Activated naive CD4-positive, alpha-beta T cell treated with anti-CD3 and anti-CD28 coated beads, Interleukin-2, amount 50 U/mL, for 24 hours (primary cell): ENCODE measurements around the gene C3.

Experiments
- H3K27ac Mint-ChIP-seq: one replicate; pipeline ENCODE4 v1.8.0; 2021; ENCODE audit warnings: mild to moderate bottlenecking, mixed read lengths
- H3K27me3 Mint-ChIP-seq: one replicate; pipeline ENCODE4 v1.8.0; 2021; ENCODE audit warnings: mixed read lengths
- H3K36me3 Mint-ChIP-seq: one replicate; pipeline ENCODE4 v1.8.0; 2021; ENCODE audit warnings: mixed read lengths
- H3K4me1 Mint-ChIP-seq: one replicate; pipeline ENCODE4 v1.8.0; 2021; ENCODE audit warnings: mixed read lengths
- H3K4me3 Mint-ChIP-seq: one replicate; pipeline ENCODE4 v1.8.0; 2021; ENCODE audit warnings: mild to moderate bottlenecking, mixed read lengths
- H3K9me3 Mint-ChIP-seq: one replicate; pipeline ENCODE4 v1.8.0; 2021; ENCODE audit warnings: mixed read lengths

Gene C3

GRCh38 chr19:6737284-6737872, 16.9 kb upstream of the C3 start, which contains the start of gene GPR108:
Gene GPR108 (minus strand): TSS chr19:6737580. CDS start chr19:6737576, 4 bp downstream.
- Mint-ChIP-seq H3K4me1 (peaks cover 34% of the 10 kb centered on the region), H3K36me3 (peaks cover 2% of the 10 kb centered on the region), H3K9me3 (no peaks in the 10 kb centered on the region), H3K4me3 (peak within 1 kb of the TSS; percentile 88), H3K27me3 (no peaks in the 10 kb centered on the region), H3K27ac (peak within 1 kb of the TSS; percentile 98)

DNA sequence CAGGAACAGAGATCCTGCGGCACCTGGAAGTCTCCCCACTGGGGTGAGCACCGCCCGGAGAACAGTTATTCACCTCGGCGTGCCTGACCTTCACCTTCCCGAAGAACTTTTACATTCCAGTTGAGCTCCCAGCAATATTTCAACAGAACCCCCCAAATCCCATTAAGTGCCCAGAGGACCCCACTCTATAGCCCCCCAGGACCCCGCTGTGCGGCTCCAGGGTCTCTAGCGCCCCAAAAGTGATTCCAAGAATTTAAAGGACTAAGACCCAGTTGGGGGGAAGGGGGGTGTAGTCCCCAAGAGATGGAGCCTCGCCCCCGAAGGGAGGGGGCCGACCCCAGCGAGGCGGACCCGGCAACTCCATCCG, 16.4 kb upstream of the C3 start:
- no peaks in the 10 kb centered on the region for H3K27me3 Mint-ChIP-seq
- peak overlapping the region; percentile 88 for H3K4me3 Mint-ChIP-seq
- peak overlapping the region; percentile 94 for H3K27ac Mint-ChIP-seq
- no peaks in the 10 kb centered on the region for H3K9me3 Mint-ChIP-seq
- H3K36me3 Mint-ChIP-seq, result peaks cover 3% of the 10 kb centered on the region
- H3K4me1 Mint-ChIP-seq, result peaks cover 34% of the 10 kb centered on the region

DNA sequence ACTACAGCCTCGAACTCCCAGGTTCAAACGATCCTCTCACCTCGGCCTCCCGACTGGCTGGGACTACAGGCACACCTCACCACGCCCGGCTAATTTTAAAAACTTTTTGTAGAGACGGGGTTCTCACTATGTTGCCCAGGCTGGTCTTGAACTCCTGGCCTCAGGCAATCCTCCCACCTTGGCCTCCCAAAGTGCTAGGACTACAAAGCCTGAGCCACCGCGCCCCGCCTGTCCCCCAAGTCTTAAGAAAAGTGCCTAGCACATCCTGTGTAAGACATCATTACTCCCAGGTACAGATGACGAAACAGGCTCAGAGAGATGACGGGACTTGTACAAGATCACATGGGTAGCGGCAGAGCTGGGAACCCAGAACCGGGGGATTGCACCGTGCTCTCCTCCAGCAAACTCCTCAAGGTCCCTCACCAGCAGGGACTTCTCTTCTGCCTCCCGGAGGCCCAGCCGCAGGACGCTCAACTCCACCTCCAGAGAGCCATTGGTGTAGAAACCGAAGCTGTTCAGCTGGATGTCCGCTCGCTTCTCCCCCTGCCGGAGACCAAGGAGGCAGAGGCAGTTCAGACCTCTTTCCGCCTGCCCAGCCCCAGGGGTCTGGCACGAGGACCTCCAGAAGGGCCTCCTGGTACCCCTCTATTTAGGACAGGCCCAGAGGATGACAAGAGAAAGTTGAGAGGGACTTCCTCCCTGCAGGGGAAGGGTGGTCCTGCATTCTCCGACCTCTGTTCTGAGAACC, 15.9 kb upstream of the C3 start:
- peak overlapping the region; percentile 88 for H3K4me3 Mint-ChIP-seq
- H3K36me3 Mint-ChIP-seq, result peaks cover 3% of the 10 kb centered on the region
- H3K27ac Mint-ChIP-seq, result peak overlapping the region; percentile 94
- peaks cover 34% of the 10 kb centered on the region for H3K4me1 Mint-ChIP-seq
- no peaks in the 10 kb centered on the region for H3K9me3 Mint-ChIP-seq
- H3K27me3 Mint-ChIP-seq, result no peaks in the 10 kb centered on the region

- H3K9me3 Mint-ChIP-seq, result no peaks in the 10 kb centered on the region
- peaks cover 3% of the 10 kb centered on the region for H3K36me3 Mint-ChIP-seq
- no peaks in the 10 kb centered on the region for H3K27me3 Mint-ChIP-seq
- H3K4me1 Mint-ChIP-seq, result peaks cover 28% of the 10 kb centered on the region
- peak overlapping the region; percentile 88 for H3K4me3 Mint-ChIP-seq
- H3K27ac Mint-ChIP-seq, result peak overlapping the region; percentile 94
Measured at GRCh38 chr19:6735181-6735911, 14.9 kb upstream of the C3 start.

GRCh38 chr19:6734096-6734696, 13.7 kb upstream of the C3 start:
- H3K27ac Mint-ChIP-seq, result no peak overlapping the region
- no peaks in the 10 kb centered on the region for H3K9me3 Mint-ChIP-seq
- H3K27me3 Mint-ChIP-seq, result no peaks in the 10 kb centered on the region
- peak overlapping the region; percentile 24 for H3K4me3 Mint-ChIP-seq
- peaks cover 26% of the 10 kb centered on the region for H3K4me1 Mint-ChIP-seq
- H3K36me3 Mint-ChIP-seq, result peaks cover 3% of the 10 kb centered on the region

DNA sequence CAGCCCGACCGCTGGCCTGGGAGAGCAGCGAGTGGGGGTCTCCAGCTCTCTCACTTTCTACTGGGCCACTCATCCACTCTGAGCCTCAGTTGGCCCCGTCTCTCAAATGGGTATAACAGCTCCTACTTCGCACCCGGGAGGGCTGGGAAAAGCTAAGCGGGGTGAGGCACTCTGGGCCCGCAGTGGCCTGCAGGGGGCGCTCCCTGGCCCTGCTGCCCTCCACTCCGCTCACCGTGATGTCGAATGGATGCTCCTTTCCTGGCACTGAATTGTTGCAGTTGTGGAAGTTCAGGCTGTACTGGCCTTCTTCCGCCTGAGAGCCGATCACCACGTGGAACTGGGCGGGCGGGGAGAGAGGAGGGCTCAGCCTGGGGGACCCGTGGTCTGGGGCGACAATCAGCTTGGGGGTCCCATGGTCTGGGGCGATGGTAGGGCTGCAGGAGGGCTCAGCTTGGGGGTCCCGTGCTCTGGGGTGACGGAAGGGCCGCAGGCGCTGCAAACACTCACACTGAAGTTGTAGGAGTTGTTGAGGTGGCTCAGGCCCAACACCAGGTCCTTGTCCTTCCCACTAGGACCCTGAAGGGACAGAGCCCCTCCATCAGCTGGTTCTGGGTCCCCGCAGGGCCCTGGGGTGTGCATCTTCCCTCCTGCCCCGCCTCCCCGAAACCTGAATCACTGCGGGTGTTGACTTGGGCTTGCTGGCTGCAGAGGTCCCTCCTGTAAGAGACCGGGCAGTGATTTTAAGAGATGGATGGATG, 13.1 kb upstream of the C3 start:
- Mint-ChIP-seq H3K27me3 (no peaks in the 10 kb centered on the region), H3K36me3 (peaks cover 3% of the 10 kb centered on the region), H3K9me3 (no peaks in the 10 kb centered on the region), H3K27ac (no peak overlapping the region), H3K4me3 (no peak overlapping the region), H3K4me1 (peaks cover 19% of the 10 kb centered on the region)

DNA sequence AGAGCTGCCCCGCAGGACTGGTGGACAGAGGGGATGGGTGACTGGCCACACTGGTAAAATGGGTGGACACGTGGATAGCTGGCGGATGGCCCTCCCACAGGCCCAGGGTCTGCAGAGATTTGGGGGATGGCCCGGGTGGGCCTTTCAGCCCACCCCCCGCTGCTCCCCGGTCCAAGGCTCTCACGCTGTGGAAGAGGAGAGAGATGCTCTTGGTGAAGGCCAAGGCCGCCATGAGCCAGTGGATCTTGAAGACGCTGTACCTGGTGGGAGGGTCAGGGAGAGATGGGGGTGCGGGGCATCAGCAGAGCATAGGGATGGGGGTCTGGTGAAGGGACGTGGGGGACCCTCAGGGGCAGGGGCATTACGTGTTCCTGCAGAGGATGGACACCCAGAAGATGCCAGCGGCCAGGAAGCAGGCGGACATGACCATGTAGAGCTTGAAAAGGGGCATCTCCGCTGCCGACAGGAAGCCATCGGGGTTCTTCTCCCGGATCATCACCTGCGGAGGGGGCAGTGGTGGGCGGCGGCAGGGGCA, 12.4 kb upstream of the C3 start:
- Mint-ChIP-seq H3K27ac (no peak overlapping the region), H3K27me3 (no peaks in the 10 kb centered on the region), H3K36me3 (peaks cover 3% of the 10 kb centered on the region), H3K4me1 (peaks cover 12% of the 10 kb centered on the region), H3K9me3 (no peaks in the 10 kb centered on the region), H3K4me3 (peak overlapping the region; percentile 26)

GRCh38 chr19:6731822-6732221, 11.4 kb upstream of the C3 start:
- Mint-ChIP-seq H3K27me3 (no peaks in the 10 kb centered on the region), H3K4me1 (peaks cover 9% of the 10 kb centered on the region), H3K27ac (no peak overlapping the region), H3K4me3 (no peak overlapping the region), H3K9me3 (no peaks in the 10 kb centered on the region), H3K36me3 (peaks cover 3% of the 10 kb centered on the region)

DNA sequence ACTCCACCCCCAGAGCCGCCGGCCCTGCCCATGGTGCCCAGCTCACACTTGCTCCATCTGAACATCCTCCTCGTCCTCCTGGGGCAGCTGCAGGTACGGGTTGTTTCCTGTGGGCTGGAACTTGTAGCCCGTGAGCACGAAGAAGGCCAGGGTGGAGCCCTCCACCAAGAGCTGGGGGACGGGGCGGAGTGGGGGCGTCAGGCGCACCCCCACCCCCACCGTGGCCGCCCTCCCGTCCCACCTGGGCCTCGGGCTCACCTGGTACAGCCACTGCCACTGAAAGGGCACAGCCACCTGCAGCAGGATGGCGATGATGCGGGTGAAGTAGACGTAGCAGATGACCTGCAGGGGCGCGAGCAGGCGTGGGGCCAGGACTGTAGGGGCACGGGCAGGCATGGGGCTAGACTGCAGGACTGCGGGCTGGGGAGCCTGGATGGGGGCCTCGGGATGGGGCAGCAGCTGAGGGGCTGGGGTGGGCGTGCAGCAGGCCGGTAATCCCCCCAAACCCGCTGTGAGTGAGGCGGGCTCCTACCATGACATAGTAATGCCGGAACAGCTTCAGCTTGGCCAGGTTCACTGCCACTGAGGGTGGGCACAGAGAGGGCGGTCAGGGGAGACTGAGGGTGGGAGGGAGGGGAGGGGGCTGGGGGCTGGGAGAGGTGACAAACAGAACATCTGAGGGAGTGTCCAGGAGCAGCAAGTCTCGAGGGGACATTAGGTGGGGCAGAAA, 10.7 kb upstream of the C3 start:
- no peak overlapping the region for H3K27ac Mint-ChIP-seq
- peaks cover 3% of the 10 kb centered on the region for H3K36me3 Mint-ChIP-seq
- peaks cover 5% of the 10 kb centered on the region for H3K4me1 Mint-ChIP-seq
- no peak overlapping the region for H3K4me3 Mint-ChIP-seq
- no peaks in the 10 kb centered on the region for H3K9me3 Mint-ChIP-seq
- no peaks in the 10 kb centered on the region for H3K27me3 Mint-ChIP-seq

DNA sequence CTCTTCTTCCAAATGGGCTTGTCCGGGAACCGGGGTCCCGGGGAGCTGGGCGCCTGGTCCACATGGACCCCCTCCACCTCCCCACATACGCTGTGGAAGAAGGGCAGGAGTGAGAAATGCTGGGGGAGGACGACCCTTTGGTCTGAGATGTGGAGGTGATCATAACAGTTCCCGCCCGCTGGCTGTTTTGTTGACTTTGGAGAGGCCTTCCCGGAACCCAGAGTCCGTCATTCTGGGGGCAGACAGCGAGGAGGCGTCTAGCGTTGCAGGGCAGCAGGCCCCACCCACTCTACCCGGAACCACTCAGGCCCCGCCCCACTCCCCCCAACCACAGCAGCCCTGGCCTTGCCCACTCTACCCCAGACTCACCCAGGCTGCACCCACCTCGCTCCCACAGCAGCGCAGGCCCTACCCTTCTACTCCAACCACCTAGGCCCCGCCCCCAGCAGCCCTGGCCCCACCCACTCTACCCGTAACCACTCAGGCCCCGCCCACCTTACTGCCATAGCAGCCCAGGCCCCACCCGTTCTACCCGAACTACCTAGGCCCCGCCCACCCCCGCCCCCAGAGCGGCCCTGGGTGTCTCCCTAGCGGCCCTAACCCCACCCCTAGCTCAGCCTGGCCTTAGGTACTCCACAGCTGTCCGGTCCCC, 9.8 kb upstream of the C3 start:
- Mint-ChIP-seq H3K9me3 (no peaks in the 10 kb centered on the region), H3K4me3 (no peak overlapping the region), H3K27ac (no peak overlapping the region), H3K27me3 (no peaks in the 10 kb centered on the region), H3K36me3 (peaks cover 3% of the 10 kb centered on the region), H3K4me1 (peaks cover 4% of the 10 kb centered on the region)

GRCh38 chr19:6729573-6730152, 9.2 kb upstream of the C3 start:
- peaks cover 10% of the 10 kb centered on the region for H3K4me1 Mint-ChIP-seq
- H3K4me3 Mint-ChIP-seq, result no peak overlapping the region
- H3K36me3 Mint-ChIP-seq, result peaks cover 3% of the 10 kb centered on the region
- H3K27me3 Mint-ChIP-seq, result no peaks in the 10 kb centered on the region
- H3K27ac Mint-ChIP-seq, result no peak overlapping the region
- no peaks in the 10 kb centered on the region for H3K9me3 Mint-ChIP-seq

DNA sequence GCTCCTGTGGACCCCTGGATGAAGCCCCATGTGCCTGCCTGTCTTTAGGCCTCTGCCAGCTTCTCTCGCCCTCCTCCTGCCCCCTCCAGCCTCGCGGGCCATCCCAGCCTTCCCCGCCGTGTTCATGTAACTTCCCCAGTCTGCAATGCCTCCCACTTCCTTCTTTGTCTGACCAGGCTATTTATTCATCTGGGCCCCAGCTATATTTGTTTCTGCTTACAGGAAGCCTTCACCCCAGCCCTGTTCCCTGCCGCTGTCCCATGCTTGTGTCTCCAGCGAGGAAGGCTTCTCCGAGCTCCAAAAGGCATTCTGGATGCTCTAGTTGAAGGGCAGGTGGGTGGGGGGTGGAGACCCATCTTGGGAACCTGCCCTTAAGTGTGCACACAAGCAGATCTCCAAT, 7.9 kb upstream of the C3 start:
- Mint-ChIP-seq H3K36me3 (peaks cover 3% of the 10 kb centered on the region), H3K4me1 (peaks cover 15% of the 10 kb centered on the region), H3K4me3 (no peak overlapping the region), H3K27me3 (no peaks in the 10 kb centered on the region), H3K27ac (no peak overlapping the region), H3K9me3 (no peaks in the 10 kb centered on the region)

DNA sequence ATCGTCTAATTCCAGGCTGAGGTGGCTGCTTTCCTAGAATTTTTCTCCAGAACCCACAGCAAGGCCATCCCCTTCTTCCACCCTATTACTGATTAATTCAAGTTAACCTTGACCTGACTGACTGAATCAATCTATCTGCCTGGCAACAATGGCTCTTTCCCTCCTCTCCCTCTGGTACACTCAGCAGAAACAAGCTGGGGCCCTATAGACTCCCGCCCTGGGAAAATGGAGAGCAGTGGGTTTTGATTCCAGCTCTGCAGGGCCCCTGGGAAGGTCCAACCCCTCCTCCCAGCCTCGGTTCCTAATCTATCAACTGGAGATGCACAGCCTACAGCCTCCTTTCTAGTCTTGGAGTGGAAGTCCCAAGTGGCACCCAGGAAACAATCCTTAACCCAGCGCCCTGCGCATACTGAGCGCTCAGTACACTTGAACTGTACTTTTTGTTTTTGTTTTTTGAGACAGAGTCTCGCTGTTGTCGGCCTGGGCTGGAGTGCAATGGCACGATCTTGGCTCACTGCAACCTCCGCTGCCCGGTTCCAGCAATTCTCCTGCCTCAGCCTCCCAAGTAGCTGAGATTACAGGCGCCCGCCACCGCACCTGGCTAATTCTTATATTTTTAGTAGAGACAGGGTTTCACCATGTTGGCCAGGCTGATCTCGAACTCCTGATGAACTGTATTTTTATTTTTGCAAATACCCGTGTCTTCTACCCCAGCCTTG, 5.2 kb upstream of the C3 start:
- no peak overlapping the region for H3K27ac Mint-ChIP-seq
- H3K36me3 Mint-ChIP-seq, result no peaks in the 10 kb centered on the region
- no peak overlapping the region for H3K4me3 Mint-ChIP-seq
- no peaks in the 10 kb centered on the region for H3K27me3 Mint-ChIP-seq
- H3K9me3 Mint-ChIP-seq, result no peaks in the 10 kb centered on the region
- H3K4me1 Mint-ChIP-seq, result peaks cover 23% of the 10 kb centered on the region
